Pancreas (tissue), 10 donors: ENCODE results near the gene DSG3. TPM values are rescaled to one million over a fixed set of nuclear protein-coding genes. Genes with fewer than 3 reads are reported as not detected.
A peak's percentile ranks its signal among the peaks of the same experiment; 100 is the strongest.

Experiments
- ATAC-seq, 4 donors: fragments of 200-7000 bp; cut with Tn5 transposase; one replicate each; pipeline versions ENCODE4 v1.8.0 to v1.9.1; 2020; ENCODE audit warnings: mild to moderate bottlenecking in 4 of 4, moderate library complexity in 4 of 4
- DNase-seq, 6 donors: peaks; one replicate each; pipeline ENCODE4 v3.0.0-alpha.2; 2020
- FAIRE-seq: peaks from 2 replicates; lab custom pipeline; 2012; peaks lifted over from hg19 to GRCh38; lab: Jason Lieb, UNC
- H3K27ac ChIP-seq, 4 donors: fragments of 200-600 bp; sonication (generic); 1 replicate in 3 of 4; 2 replicates in 1 of 4; pipeline versions ENCODE4 v1.5.0 to v1.8.0; 2020
- H3K27me3 ChIP-seq, 4 donors: fragments of 200-600 bp; one replicate each; pipeline ENCODE4 v1.8.0; 2021
- H3K36me3 ChIP-seq, 3 donors: fragments of 200-600 bp; sonication (generic) in 1 of 3; one replicate each; pipeline versions ENCODE4 v1.5.0 to v1.8.0; 2020 to 2021
- H3K4me1 ChIP-seq, 3 donors: fragments of 200-600 bp; one replicate each; pipeline ENCODE4 v1.8.0; 2021
- H3K4me3 ChIP-seq, 4 donors: fragments of 200-600 bp; sonication (generic) in 2 of 4; one replicate each; pipeline versions ENCODE4 v1.5.0 to v1.8.0; 2020 to 2021
- H3K9me3 ChIP-seq, 4 donors: fragments of 200-600 bp; one replicate each; pipeline ENCODE4 v1.8.0; 2021
- CTCF ChIP-seq, 4 donors: fragments of 200-600 bp; sonication (generic) in 3 of 4; IDR thresholded peaks; one replicate each; pipeline versions ENCODE4 v1.5.0 to v1.8.0; 2021; ENCODE audit warnings: antibody characterized with exemption in 4 of 4
- WGBS, 2 donors: extraction: QIAGEN DNeasy Blood & Tissue Kit; methylation state at CpG; one replicate each; pipeline ENCODE4 v1.1.7; 2013; 5-methylcytosine and 5-hydroxymethylcytosine counted together
- intact Hi-C, 3 donors: fragments of 100-400 bp; cut with DNase I; formaldehyde crosslinking; loops; one replicate each; pipeline versions ENCODE4 v1.11.1 to v1.14.2; 2022
- polyA plus RNA-seq, 2 donors: library from polyadenylated mRNA; stranded (reverse); fragments of 200-250 nt; gene quantifications; one replicate each; pipeline ENCODE4 v1.2.3, GENCODE V29; 2013
- total RNA-seq, 6 donors: library from RNA; stranded (reverse); fragmentation: NEBNext Ultra II Directional in 4 of 6; extraction: Animal tissue kit (Norgen Biotek cat#: 25700) in 4 of 6; gene quantifications; one replicate each; pipeline versions ENCODE4 v1.2.1 to v1.2.4, GENCODE V29; 2021 to 2023
- donor health status: healthy with polysubstance abuse.
- donor health status: DM: no; HTN: no; CAD: no; lungs with moderate emphysema.
- donor health status: DM: no; HTN: no; CAD: no.
- donor health status: control.
- donor health status: control.
- donor health status: Bipolar disorder and iron deficiency.
- donor health status: DM: yes; HTN: yes; CAD: no.
- donor health status: DM: no; HTN: no; CAD: no.
- donor health status: DM: no; HTN: no; CAD: no.
- donor health status: DM: yes; HTN: yes; CAD: no.

DSG3 gene
- total and polyA plus RNA-seq, 8 donors, result 0.02 TPM; not detected in 7

- no peak for TF ChIP-seq CTCF (IDR thresholded peaks at IDR 0.05)
- WGBS, 2 donors, result 78 to 81% methylated on average over 2 of the region's 2 CpGs
- no peaks in the 10 kb centered on the region for H3K36me3 ChIP-seq
- H3K4me3 ChIP-seq, result no peak overlapping the region
- H3K27me3 ChIP-seq, result no peaks in the 10 kb centered on the region
- intact Hi-C loops, result no loop called here
- FAIRE-seq (no peak), DNase-seq (no peak), ATAC-seq (no peak)
- no peaks in the 10 kb centered on the region for H3K9me3 ChIP-seq
- H3K4me1 ChIP-seq, result no peaks in the 10 kb centered on the region
- no peak overlapping the region for H3K27ac ChIP-seq
These were observed 27.0 kb upstream of the DSG3 start for GRCh38 chr18:31420524-31420923.

- intact Hi-C loops, result no loop called here
- 34 to 36% methylated on average over 7 of the region's 7 CpGs for WGBS, 2 donors
These were observed 23.1 kb upstream of the DSG3 start for GRCh38 chr18:31424383-31424988.

GRCh38 chr18:31426021-31426420, 21.5 kb upstream of the DSG3 start:
- H3K9me3 ChIP-seq, result no peaks in the 10 kb centered on the region
- H3K27me3 ChIP-seq, result no peaks in the 10 kb centered on the region
- no peak overlapping the region for H3K27ac ChIP-seq
- no peaks in the 10 kb centered on the region for H3K36me3 ChIP-seq
- FAIRE-seq (no peak), DNase-seq (no peak), ATAC-seq (no peak)
- no peaks in the 10 kb centered on the region for H3K4me1 ChIP-seq
- no peak for TF ChIP-seq CTCF (IDR thresholded peaks at IDR 0.05)
- H3K4me3 ChIP-seq, result no peak overlapping the region
- intact Hi-C loops, result no loop called here
- WGBS, 2 donors, result 63 to 70% methylated on average over 2 of the region's 2 CpGs

More at GRCh38 chr18:31424383-31424988, 23.1 kb upstream of the DSG3 start:
- peak in 3 of 4 donors; percentile 29 to 38 (median 38) for TF ChIP-seq CTCF (IDR thresholded peaks at IDR 0.05)
- Histone ChIP-seq H3K27ac (no peak overlapping the region), H3K9me3 (no peaks in the 10 kb centered on the region), H3K4me1 (no peaks in the 10 kb centered on the region), H3K27me3 (no peaks in the 10 kb centered on the region), H3K4me3 (no peak overlapping the region), H3K36me3 (no peaks in the 10 kb centered on the region)
- FAIRE-seq (no peak), ATAC-seq (peak in 3 of 4 donors; percentile 57 to 70 (median 64)), DNase-seq (peak in 1 of 6 donors; percentile 17)

- no peaks in the 10 kb centered on the region for H3K9me3 ChIP-seq
- H3K36me3 ChIP-seq, result no peaks in the 10 kb centered on the region
- intact Hi-C loops, result no loop called here
- DNase-seq (no peak), FAIRE-seq (no peak), ATAC-seq (no peak)
- H3K4me3 ChIP-seq, result no peak overlapping the region
- 71 to 84% methylated on average over 5 of the region's 5 CpGs for WGBS, 2 donors
- no peaks in the 10 kb centered on the region for H3K27me3 ChIP-seq
- no peak for TF ChIP-seq CTCF (IDR thresholded peaks at IDR 0.05)
- no peaks in the 10 kb centered on the region for H3K4me1 ChIP-seq
- no peak overlapping the region for H3K27ac ChIP-seq
These were observed 20.6 kb upstream of the DSG3 start for GRCh38 chr18:31426871-31427406.

- Histone ChIP-seq H3K4me3 (no peak overlapping the region), H3K27ac (no peak overlapping the region), H3K36me3 (no peaks in the 10 kb centered on the region), H3K9me3 (no peaks in the 10 kb centered on the region), H3K27me3 (no peaks in the 10 kb centered on the region), H3K4me1 (no peaks in the 10 kb centered on the region)
- FAIRE-seq (no peak), DNase-seq (no peak), ATAC-seq (no peak)
- intact Hi-C loops, result no loop called here
- no peak for TF ChIP-seq CTCF (IDR thresholded peaks at IDR 0.05)
- 89 to 96% methylated on average over 1 of the region's 1 CpG for WGBS, 2 donors
These were observed 19.3 kb upstream of the DSG3 start for GRCh38 chr18:31428211-31428610.
